GM18951 (cell line): ENCODE measurements around the gene CACTIN.
"Not testable (repeated sequence)": the region's sequence is repeated elsewhere in the genome, so short reads cannot be mapped to it uniquely, and the experiment has no call there.

ENCODE experiments used
- POLR2A ChIP-seq: IDR thresholded peaks from 4 replicates; pipeline ENCODE4 v1.6.1; 2011; ENCODE audit warnings: mild to moderate bottlenecking; ENCODE audit not compliant: insufficient read length, insufficient read depth; ENCODE audit errors: extremely low read depth
- in situ Hi-C: fragments of 300-500 bp; cut with MboI; formaldehyde crosslinking; loops from one replicate; pipeline ENCODE4 v1.12.0; 2022; ENCODE audit warnings: low sequenced_read_pairs, mixed read lengths, inconsistent platforms; ENCODE audit not compliant: unreplicated experiment

The CACTIN gene

GRCh38 chr19:3603121-3603811, 23.3 kb downstream of the CACTIN start:
- in situ Hi-C loops: no loop called here
- TF ChIP-seq POLR2A: no peak

- no peak for TF ChIP-seq POLR2A
- in situ Hi-C loops: no loop called here
Measured at GRCh38 chr19:3601021-3601420, 25.6 kb downstream of the CACTIN start.

GRCh38 chr19:3599776-3600187, 26.8 kb downstream of the CACTIN start:
- in situ Hi-C loops: no loop called here
- no peak for TF ChIP-seq POLR2A

GRCh38 chr19:3595521-3596061, 31.0 kb downstream of the CACTIN start:
- no peak for TF ChIP-seq POLR2A
- in situ Hi-C loops: no loop called here

- TF ChIP-seq POLR2A: no peak
- in situ Hi-C loops: no loop called here
Measured at GRCh38 chr19:3593156-3593555, 33.4 kb downstream of the CACTIN start.

- in situ Hi-C loops: no loop called here
- no peak for TF ChIP-seq POLR2A
Measured at GRCh38 chr19:3591876-3592613, 34.5 kb downstream of the CACTIN start.

- in situ Hi-C loops: no loop called here
- TF ChIP-seq POLR2A: no peak
Measured at GRCh38 chr19:3590991-3591659, 35.5 kb downstream of the CACTIN start.

- in situ Hi-C loops: no loop called here
- TF ChIP-seq POLR2A: no peak
Measured at GRCh38 chr19:3589949-3590348, 36.6 kb downstream of the CACTIN start.

- no peak for TF ChIP-seq POLR2A
- in situ Hi-C loops: no loop called here
Measured at GRCh38 chr19:3589439-3589838, 37.2 kb downstream of the CACTIN start.

GRCh38 chr19:3586707-3587346, 39.8 kb downstream of the CACTIN start:
- TF ChIP-seq POLR2A: no peak
- in situ Hi-C loops: no loop called here

- no peak for TF ChIP-seq POLR2A
Measured at GRCh38 chr19:3586127-3586626, 40.4 kb downstream of the CACTIN start.

GRCh38 chr19:3585301-3586126, 41.1 kb downstream of the CACTIN start, which contains the start of gene GIPC3:
Gene GIPC3, plus strand, starts transcription at chr19:3585478. Its CDS starts 120 bp downstream, at chr19:3585598.
- in situ Hi-C loops: no loop called here
- TF ChIP-seq POLR2A: no peak

More at GRCh38 chr19:3586127-3586626, 40.4 kb downstream of the CACTIN start:
- in situ Hi-C loops: no loop called here

- in situ Hi-C loops: not testable (repeated sequence)
Measured at GRCh38 chr19:3584036-3584802, 42.4 kb downstream of the CACTIN start.

GRCh38 chr19:3581792-3582191, 44.8 kb downstream of the CACTIN start:
- in situ Hi-C loops: not testable (repeated sequence)
